Lower leg skin (tissue), 4 donors: ENCODE data around the gene ACAN. TPM values are rescaled to one million over a fixed set of nuclear protein-coding genes. Genes with fewer than 3 reads are reported as not detected.

Experiments used
- DNase-seq, 2 donors: peaks; one replicate each; pipeline ENCODE4 v3.0.0-alpha.2; 2019; ENCODE audit warnings: low spot score in 2 of 2
- H3K4me3 ChIP-seq: fragments of 200-600 bp; sonication (generic); 2 replicates; pipeline ENCODE4 v1.5.1; 2017; ENCODE audit warnings: mild to moderate bottlenecking, low read depth; ENCODE audit not compliant: poor library complexity, severe bottlenecking
- POLR2A ChIP-seq, 2 donors: fragments of 450-650 bp; IDR thresholded peaks; one replicate each; pipeline ENCODE4 v1.6.1; 2016 to 2017; ENCODE audit warnings: antibody characterized with exemption in 2 of 2, mild to moderate bottlenecking in 1 of 2, moderate library complexity in 1 of 2
- WGBS, 2 donors: methylation state at CpG; one replicate each; pipeline ENCODE4 v1.1.5; 2018; 5-methylcytosine and 5-hydroxymethylcytosine counted together
- intact Hi-C: fragments of 100-400 bp; cut with DNase I; formaldehyde crosslinking; loops from one replicate; pipeline ENCODE4 v1.15.0; 2023; ENCODE audit warnings: low total_unique reads
- total RNA-seq, 4 donors: library from RNA; depleted of rRNA; stranded (reverse); fragments of >200 nt; gene quantifications; one replicate each; pipeline ENCODE4 v1.1.0, GENCODE V29; 2016
- TF ChIP-seq, protein P1 (sequence below), 3 donors: fragments of 450-650 bp; IDR thresholded peaks; one replicate each; pipeline ENCODE4 v1.5.1; 2016; ENCODE audit warnings: antibody characterized with exemption in 3 of 3, mild to moderate bottlenecking in 3 of 3, moderate library complexity in 2 of 3

The ACAN gene
- total RNA-seq, 4 donors from 2014 or later = 0.17 to 0.61 (median 0.58) TPM; not detected in 1

- no peak overlapping the region for H3K4me3 ChIP-seq
- DNase-seq = peak in 1 of 2 donors; percentile 85
- TF ChIP-seq, protein P1, sequence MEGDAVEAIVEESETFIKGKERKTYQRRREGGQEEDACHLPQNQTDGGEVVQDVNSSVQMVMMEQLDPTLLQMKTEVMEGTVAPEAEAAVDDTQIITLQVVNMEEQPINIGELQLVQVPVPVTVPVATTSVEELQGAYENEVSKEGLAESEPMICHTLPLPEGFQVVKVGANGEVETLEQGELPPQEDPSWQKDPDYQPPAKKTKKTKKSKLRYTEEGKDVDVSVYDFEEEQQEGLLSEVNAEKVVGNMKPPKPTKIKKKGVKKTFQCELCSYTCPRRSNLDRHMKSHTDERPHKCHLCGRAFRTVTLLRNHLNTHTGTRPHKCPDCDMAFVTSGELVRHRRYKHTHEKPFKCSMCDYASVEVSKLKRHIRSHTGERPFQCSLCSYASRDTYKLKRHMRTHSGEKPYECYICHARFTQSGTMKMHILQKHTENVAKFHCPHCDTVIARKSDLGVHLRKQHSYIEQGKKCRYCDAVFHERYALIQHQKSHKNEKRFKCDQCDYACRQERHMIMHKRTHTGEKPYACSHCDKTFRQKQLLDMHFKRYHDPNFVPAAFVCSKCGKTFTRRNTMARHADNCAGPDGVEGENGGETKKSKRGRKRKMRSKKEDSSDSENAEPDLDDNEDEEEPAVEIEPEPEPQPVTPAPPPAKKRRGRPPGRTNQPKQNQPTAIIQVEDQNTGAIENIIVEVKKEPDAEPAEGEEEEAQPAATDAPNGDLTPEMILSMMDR (IDR thresholded peaks at IDR 0.05) = no peak
- no peak for TF ChIP-seq POLR2A (IDR thresholded peaks at IDR 0.05)
- WGBS, 2 donors = 46 to 54% methylated on average over 5 of the region's 5 CpGs
- intact Hi-C loops = no loop called here
Observed at GRCh38 chr15:88911766-88912118, 108.5 kb downstream of the ACAN start.

DNA sequence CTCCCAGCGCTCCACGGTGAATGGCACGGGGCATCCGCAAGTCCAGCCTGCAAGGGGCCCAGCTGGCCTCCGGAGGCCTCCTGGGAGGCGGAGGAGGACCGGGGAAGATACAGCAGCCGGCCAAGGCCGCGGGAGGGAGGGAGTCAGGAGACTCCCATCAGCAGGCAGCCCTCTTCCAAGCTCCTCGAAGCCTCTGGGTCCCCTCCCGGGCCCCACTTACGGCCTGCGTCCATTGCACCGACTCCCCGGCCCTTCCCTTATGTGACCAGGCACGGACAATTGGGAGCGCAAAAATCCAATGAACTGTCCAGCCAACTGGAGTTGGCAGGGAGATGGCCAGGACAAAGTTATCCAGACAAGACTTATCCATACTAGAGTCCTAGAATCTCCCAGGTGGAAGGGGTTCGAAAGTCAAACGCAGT, 109.3 kb downstream of the ACAN start:
- intact Hi-C loops = no loop called here
- no peak for TF ChIP-seq POLR2A (IDR thresholded peaks at IDR 0.05)
- TF ChIP-seq, protein P1 (IDR thresholded peaks at IDR 0.05) = no peak
- WGBS, 2 donors = 5 to 6% methylated on average over 12 to 17 of the region's 20 CpGs
- no peak for DNase-seq
- H3K4me3 ChIP-seq = peak overlapping the region; percentile 48

DNA sequence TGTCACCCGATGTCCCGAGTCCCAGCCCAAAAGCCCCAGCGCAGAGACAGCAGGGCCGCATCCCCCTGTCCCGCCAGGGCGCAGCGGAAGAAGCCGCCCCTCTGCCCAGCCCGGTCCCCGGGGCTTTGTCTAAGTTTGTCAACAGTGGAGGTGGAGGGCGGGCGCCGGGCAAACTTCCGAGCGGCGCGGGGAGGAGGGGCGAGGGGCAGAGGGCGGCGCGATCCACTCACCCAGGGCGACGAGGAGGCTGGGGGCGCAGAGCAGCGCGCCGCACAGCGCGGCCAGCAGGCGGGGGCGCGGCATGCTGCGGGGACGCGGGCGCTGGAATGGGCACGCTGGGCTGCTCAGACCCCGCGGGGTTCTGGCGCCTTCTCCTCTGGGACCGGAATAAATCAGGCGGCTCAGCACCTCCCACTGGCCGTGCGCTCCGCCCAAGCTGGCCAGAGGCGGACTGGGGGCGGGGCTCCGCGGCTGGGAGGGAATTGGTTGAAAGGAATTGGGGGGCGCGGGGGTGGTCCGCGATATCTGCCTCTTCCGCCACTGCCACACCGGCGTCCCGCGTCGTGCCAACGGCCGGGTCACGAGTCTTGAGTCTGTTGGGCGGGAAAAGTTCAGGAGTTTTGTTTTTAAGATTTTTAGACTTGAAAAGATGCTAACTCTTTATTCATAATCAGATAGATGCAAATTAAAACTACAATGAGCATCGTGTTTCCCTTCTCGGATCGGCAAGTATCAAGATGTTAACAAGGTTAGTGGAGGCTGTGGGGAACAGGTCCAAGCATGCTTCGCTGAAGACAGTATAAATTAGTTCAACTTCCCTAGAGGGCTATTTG, 110.0 kb downstream of the ACAN start, which contains the start of gene MFGE8:
MFGE8 (minus strand) TSS at position 363 of the 833 bp plus-strand sequence; CDS start at position 303, 60 bp downstream.
- intact Hi-C loops = no loop called here
- 0 to 1% methylated on average over 26 to 41 of the region's 67 CpGs for WGBS, 2 donors
- DNase-seq = peak; percentile 71 to 96
- H3K4me3 ChIP-seq = peak within 1 kb of the TSS; percentile 48
- TF ChIP-seq, protein P1 (IDR thresholded peaks at IDR 0.05) = no peak
- no peak for TF ChIP-seq POLR2A (IDR thresholded peaks at IDR 0.05)

DNA sequence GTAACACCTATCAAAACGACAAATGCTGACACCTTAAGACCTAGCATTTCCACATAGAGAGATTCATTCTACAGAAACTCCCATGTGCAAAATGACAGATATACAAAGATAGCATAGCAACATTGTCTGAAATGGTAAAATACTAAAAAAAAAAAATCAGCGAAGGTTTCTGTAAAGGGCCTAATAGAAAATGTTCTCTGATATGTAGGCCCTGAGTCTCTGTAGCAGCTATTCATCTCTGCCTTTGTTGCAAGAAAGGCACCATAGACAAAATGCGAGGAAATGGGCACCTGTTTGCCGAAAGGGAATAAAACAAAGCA, 110.6 kb downstream of the ACAN start:
- TF ChIP-seq, protein P1 (IDR thresholded peaks at IDR 0.05) = no peak
- no peak for TF ChIP-seq POLR2A (IDR thresholded peaks at IDR 0.05)
- DNase-seq = no peak
- H3K4me3 ChIP-seq = no peak overlapping the region
- WGBS, 2 donors = 48 to 59% methylated on average over 4 of the region's 4 CpGs
- intact Hi-C loops = no loop called here

GRCh38 chr15:88915354-88915753, 112.1 kb downstream of the ACAN start:
- WGBS, 2 donors = 92 to 98% methylated on average over 10 of the region's 10 CpGs
- no peak overlapping the region for H3K4me3 ChIP-seq
- intact Hi-C loops = no loop called here
- TF ChIP-seq, protein P1 (IDR thresholded peaks at IDR 0.05) = no peak
- TF ChIP-seq POLR2A (IDR thresholded peaks at IDR 0.05) = no peak
- peak in 1 of 2 donors; percentile 42 for DNase-seq
